NCI-H1048 (cell line): Measurements from ENCODE around the gene ASPDH.

ENCODE experiments used
- DNase-seq: peaks from one replicate; lab custom pipeline; 2025; lab: John Stamatoyannopoulos, UW

The ASPDH gene

GRCh38 chr19:50496189-50497021, 17.3 kb downstream of the ASPDH start:
- DNase-seq, result no peak

- no peak for DNase-seq
Observed at GRCh38 chr19:50495020-50495531, 18.6 kb downstream of the ASPDH start.

GRCh38 chr19:50494186-50495019, 19.3 kb downstream of the ASPDH start:
- DNase-seq, result no peak

- no peak for DNase-seq
Observed at GRCh38 chr19:50493171-50493570, 20.5 kb downstream of the ASPDH start.

GRCh38 chr19:50492303-50493052, 21.2 kb downstream of the ASPDH start:
- DNase-seq, result no peak

- DNase-seq, result no peak
Observed at GRCh38 chr19:50490991-50491472, 22.7 kb downstream of the ASPDH start.

- no peak for DNase-seq
Observed at GRCh38 chr19:50490411-50490811, 23.3 kb downstream of the ASPDH start.

- no peak for DNase-seq
Observed at GRCh38 chr19:50489461-50490011, 24.2 kb downstream of the ASPDH start.

GRCh38 chr19:50488389-50489194, 25.1 kb downstream of the ASPDH start:
- DNase-seq, result no peak

- DNase-seq, result no peak
Observed at GRCh38 chr19:50486823-50487515, 26.7 kb downstream of the ASPDH start.

- no peak for DNase-seq
Observed at GRCh38 chr19:50485284-50485955, 28.3 kb downstream of the ASPDH start.

GRCh38 chr19:50482916-50483315, 30.8 kb downstream of the ASPDH start:
- DNase-seq, result no peak

GRCh38 chr19:50482271-50482855, 31.4 kb downstream of the ASPDH start:
- DNase-seq, result no peak

GRCh38 chr19:50481351-50482149, 32.2 kb downstream of the ASPDH start:
- DNase-seq, result no peak

- DNase-seq, result no peak
Observed at GRCh38 chr19:50480281-50481111, 33.2 kb downstream of the ASPDH start.

- no peak for DNase-seq
Observed at GRCh38 chr19:50479761-50480251, 33.9 kb downstream of the ASPDH start.
